ENCODE results near the gene LRP4.
"Not testable (repeated sequence)": the region's sequence is repeated elsewhere in the genome, so short reads cannot be mapped to it uniquely, and the experiment has no call there.

Gene LRP4, protein sequence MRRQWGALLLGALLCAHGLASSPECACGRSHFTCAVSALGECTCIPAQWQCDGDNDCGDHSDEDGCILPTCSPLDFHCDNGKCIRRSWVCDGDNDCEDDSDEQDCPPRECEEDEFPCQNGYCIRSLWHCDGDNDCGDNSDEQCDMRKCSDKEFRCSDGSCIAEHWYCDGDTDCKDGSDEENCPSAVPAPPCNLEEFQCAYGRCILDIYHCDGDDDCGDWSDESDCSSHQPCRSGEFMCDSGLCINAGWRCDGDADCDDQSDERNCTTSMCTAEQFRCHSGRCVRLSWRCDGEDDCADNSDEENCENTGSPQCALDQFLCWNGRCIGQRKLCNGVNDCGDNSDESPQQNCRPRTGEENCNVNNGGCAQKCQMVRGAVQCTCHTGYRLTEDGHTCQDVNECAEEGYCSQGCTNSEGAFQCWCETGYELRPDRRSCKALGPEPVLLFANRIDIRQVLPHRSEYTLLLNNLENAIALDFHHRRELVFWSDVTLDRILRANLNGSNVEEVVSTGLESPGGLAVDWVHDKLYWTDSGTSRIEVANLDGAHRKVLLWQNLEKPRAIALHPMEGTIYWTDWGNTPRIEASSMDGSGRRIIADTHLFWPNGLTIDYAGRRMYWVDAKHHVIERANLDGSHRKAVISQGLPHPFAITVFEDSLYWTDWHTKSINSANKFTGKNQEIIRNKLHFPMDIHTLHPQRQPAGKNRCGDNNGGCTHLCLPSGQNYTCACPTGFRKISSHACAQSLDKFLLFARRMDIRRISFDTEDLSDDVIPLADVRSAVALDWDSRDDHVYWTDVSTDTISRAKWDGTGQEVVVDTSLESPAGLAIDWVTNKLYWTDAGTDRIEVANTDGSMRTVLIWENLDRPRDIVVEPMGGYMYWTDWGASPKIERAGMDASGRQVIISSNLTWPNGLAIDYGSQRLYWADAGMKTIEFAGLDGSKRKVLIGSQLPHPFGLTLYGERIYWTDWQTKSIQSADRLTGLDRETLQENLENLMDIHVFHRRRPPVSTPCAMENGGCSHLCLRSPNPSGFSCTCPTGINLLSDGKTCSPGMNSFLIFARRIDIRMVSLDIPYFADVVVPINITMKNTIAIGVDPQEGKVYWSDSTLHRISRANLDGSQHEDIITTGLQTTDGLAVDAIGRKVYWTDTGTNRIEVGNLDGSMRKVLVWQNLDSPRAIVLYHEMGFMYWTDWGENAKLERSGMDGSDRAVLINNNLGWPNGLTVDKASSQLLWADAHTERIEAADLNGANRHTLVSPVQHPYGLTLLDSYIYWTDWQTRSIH (N-terminal part only)

GRCh38 chr11:46918083-46918787, at the start of gene LRP4:
Gene LRP4, minus strand, starts transcription at chr11:46918550. Its CDS starts 171 bp downstream, at chr11:46918379.
- DNase-seq (ENCODE audit: low read depth in 4 of 4, low spot score in 1 of 4), result peak in 1 of 4 experiments; percentile 48

GRCh38 chr11:46967962-46968361, 49.6 kb upstream of the LRP4 start:
- DNase-seq (ENCODE audit: low read depth in 4 of 4, low spot score in 1 of 4), result no peak

- DNase-seq (ENCODE audit: low read depth in 4 of 4, low spot score in 1 of 4), result no peak
Observed at GRCh38 chr11:46966773-46967172, 48.4 kb upstream of the LRP4 start.

DNA sequence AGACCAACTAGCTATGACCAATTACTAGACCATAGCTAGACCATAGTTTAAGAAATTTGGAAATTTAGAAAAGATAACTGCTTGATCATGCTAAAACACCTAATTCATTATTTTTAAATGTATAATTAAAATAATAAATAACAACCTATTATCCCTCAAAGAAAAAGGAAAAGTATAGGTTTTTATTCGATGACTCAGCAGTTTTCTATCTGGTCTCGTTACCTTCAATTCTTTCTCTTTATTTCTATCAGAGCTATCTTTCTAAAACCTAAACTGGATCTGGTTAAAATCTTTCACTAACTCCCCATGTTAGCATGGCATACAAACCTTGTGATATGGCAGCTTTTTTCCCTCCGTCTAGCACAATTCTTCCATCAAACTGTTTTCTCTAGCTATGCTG, 45.5 kb upstream of the LRP4 start:
- DNase-seq (ENCODE audit: low read depth in 4 of 4, low spot score in 1 of 4), result no peak

GRCh38 chr11:46961886-46962285, 43.5 kb upstream of the LRP4 start:
- not testable (repeated sequence) for DNase-seq (ENCODE audit: low read depth in 4 of 4, low spot score in 1 of 4)

DNA sequence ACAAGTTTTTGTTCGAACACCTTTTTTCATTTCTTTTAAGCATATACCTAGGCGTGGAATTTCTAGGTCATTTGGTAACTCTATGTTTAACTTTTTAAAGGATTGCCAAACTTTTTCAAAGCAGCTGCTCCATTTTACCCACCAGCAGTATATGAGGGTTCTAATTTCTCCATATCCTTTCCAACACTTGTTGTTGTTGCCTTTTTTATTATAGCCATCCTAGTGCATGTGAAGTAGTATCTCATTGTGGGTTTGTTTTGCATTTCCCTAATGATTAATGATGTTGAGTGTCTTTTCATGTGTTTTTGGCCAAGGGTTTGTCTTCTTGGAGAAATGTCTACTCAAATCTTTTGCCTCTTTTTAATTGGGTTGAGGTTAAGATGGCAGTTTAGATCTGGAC, 42.7 kb upstream of the LRP4 start:
- no peak for DNase-seq (ENCODE audit: low read depth in 4 of 4, low spot score in 1 of 4)

DNA sequence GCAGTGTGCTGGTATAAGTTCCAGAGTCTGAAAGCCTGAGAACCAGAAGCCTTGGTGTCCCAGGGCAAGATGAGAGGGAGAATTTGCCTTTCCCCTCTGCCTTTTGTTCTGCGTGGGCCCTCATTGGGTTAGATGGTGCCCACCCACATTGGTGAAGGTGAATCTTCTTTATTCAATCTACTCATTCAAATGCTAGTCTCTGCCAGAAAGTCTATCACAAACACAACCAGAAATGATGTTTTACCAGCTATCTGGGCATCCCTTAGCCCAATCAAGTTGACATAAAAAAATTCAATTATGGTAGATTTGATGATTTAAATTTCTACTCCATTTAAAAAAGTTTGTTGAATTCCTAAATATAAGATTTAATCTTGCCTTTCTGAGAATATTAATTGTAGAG, 40.4 kb upstream of the LRP4 start:
- DNase-seq (ENCODE audit: low read depth in 4 of 4, low spot score in 1 of 4), result no peak

- DNase-seq (ENCODE audit: low read depth in 4 of 4, low spot score in 1 of 4), result no peak
Observed at GRCh38 chr11:46953093-46953492, 34.7 kb upstream of the LRP4 start.

DNA sequence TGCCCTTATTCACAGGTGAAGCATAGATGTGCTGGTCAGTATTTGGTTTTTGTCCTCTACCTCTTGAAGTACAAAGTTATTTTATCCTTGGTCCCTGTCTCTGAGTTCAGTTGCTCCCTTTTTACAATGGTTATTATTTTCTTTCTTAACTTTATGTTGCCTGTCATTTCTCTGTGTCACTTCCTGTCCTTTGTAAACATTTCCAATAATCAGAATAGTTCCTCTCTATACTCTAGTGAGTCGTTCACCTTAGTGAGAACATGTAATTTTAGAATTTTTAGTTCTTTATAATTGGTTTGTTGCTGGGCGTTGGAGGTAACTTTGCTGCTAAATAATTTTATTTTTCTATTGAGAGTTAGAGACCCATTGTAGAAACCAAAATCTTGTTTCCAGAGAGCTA, 34.2 kb upstream of the LRP4 start:
- no peak for DNase-seq (ENCODE audit: low read depth in 4 of 4, low spot score in 1 of 4)

- no peak for DNase-seq (ENCODE audit: low read depth in 4 of 4, low spot score in 1 of 4)
Observed at GRCh38 chr11:46951864-46952263, 33.5 kb upstream of the LRP4 start.

DNA sequence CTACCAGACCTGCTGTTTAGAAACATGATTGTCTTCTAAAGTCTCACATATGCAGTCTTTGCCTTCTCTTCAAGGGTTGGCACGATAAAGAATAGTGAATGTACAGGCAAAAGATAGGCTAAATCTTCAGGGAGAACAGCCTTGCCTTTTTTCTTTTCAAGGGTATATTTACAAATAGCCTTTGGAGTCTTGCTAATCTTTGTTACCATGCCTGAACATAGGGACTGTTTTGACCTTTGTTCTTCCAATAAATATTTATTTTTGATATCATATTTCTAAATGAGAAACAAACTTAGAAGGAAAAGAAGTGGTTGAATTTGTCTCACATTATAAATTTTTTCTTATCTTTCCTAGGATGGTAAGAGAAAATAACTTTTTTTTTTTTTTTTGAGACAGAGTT, 30.9 kb upstream of the LRP4 start:
- no peak for DNase-seq (ENCODE audit: low read depth in 4 of 4, low spot score in 1 of 4)

GRCh38 chr11:46948378-46949131, 30.2 kb upstream of the LRP4 start:
- no peak for DNase-seq (ENCODE audit: low read depth in 4 of 4, low spot score in 1 of 4)

- DNase-seq (ENCODE audit: low read depth in 4 of 4, low spot score in 1 of 4), result no peak
Observed at GRCh38 chr11:46947399-46948077, 29.2 kb upstream of the LRP4 start.

DNA sequence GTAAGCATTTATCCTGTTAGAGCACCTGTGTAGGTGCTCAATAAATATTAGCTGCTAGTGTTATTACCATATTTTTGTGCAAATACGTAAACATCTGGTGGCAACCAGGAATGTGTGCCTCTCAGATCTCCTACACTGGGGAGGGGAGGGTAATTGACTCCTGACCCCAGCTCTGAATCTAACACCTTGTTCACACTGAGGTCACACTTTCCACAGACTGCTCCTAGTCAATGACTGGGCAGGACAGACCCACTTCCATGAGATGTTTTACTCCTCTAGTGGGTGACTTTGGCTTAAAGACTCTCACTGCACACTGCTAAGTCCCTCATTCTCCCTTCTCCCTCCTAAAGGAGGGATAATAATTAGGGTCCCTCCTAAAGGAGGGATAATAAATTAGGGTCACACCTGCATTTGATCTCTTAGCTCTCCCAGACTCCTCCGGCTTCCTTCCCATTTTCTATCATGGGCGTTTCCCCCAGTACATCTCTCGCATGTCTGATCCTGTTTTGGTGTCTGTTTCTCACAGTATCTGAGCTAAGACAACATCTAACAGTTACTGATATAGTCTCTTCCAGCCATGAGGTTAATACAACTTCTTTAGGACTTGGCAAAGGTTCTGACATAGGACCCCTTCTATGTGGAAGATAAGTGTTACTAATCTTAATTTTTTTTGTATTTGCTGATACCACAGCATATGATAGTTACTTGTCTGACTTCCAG, 26.2 kb upstream of the LRP4 start:
- no peak for DNase-seq (ENCODE audit: low read depth in 4 of 4, low spot score in 1 of 4)

- no peak for DNase-seq (ENCODE audit: low read depth in 4 of 4, low spot score in 1 of 4)
Observed at GRCh38 chr11:46942172-46942571, 23.8 kb upstream of the LRP4 start.

DNA sequence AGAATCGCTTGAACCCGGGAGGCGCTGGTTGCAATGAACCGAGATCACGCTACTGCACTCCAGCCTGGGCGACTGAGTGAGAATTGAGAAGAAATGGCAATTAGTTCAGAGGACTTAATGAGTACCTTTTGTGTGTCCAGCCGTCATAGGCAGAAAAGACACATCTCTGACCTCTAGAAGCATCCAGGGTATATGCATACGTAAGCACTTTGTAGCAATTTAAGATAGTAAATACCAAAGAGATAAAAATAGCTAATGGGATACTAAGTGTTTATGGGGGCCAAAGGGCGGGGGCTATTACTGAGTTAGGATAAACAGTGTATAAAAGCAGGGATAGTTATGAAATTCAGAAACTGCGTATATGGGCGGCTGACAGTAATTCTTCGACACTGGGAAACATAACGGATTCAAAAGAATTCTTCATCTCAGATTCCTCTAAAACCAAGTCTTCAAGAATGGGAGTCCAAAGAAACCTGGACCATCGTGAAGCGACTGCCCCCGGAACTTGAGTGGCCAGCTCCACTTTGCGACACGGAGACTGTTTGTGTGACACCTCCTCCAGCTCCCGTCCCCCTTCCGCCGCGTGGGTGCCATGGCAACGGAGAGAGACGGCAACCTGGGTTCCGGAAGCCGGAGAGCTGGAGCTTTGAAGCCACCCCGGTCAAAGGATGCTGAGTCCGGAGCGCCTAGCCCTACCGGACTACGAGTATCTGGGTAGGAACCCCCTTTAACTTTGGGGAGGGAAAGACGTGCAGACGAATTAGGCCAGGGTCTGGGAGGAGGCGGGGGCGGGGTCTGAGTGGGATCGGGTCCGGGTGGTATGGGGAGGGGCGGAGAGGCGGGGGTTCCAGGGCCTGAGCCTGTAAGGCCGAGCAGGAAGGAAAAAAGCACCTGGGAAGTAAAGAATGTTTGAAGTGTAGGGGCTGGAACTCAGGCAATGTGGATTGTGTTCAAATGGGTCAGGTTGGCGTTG, 18.1 kb upstream of the LRP4 start, which contains the start of gene CSTPP1:
Gene CSTPP1 (plus strand): TSS at position 624 of the 973 bp plus-strand sequence. CDS start 45 bp downstream, at position 669.
- peak; percentile 91 to 95 (median 92) for DNase-seq (ENCODE audit: low read depth in 4 of 4, low spot score in 1 of 4)

GRCh38 chr11:46930089-46930488, 11.7 kb upstream of the LRP4 start:
- DNase-seq (ENCODE audit: low read depth in 4 of 4, low spot score in 1 of 4), result no peak

Data from stimulated activated CD4-positive, alpha-beta T cell treated with anti-CD3 and anti-CD28 coated beads, Interleukin-1b, Interleukin-23, amount 100 ng/mL, for 24 hours (primary cell).